HepG2 (cell line): ENCODE data around the gene RFC2. TPM values are rescaled to one million over a fixed set of nuclear protein-coding genes. Genes with fewer than 3 reads are reported as not detected.

ENCODE experiments used
- CHD4 ChIP-seq: fragments of 200-600 bp; sonication (generic); IDR thresholded peaks from 2 replicates; pipeline ENCODE4 v1.7.0; 2017; ENCODE audit warnings: mild to moderate bottlenecking, low read length, borderline replicate concordance
- CSRNP2 ChIP-seq: sonication (generic); formaldehyde crosslinking; conservative IDR thresholded peaks from 2 replicates; pipeline ENCODE4 v1.8.0; 2022; ENCODE audit warnings: low read depth, missing genetic modification reagents
- HMGXB3 ChIP-seq: sonication (generic); formaldehyde crosslinking; IDR thresholded peaks from 2 replicates; pipeline ENCODE4 v1.4.0; 2020; ENCODE audit warnings: missing genetic modification reagents, borderline replicate concordance
- IKZF5 ChIP-seq: IDR thresholded peaks from 2 replicates; pipeline ENCODE4 v1.6.1; 2018; ENCODE audit warnings: missing genetic modification reagents, mild to moderate bottlenecking, missing compliant biosample characterization
- KLF11 ChIP-seq: IDR thresholded peaks from 2 replicates; pipeline ENCODE4 v1.6.1; 2016; ENCODE audit warnings: missing compliant biosample characterization
- SNAPC2 ChIP-seq: sonication (generic); formaldehyde crosslinking; IDR thresholded peaks from 2 replicates; pipeline ENCODE4 v1.8.1; 2022; ENCODE audit warnings: mild to moderate bottlenecking, missing genetic modification reagents
- SOX13 ChIP-seq, 3 experiments: fragments of 450-650 bp in 1 of 3; sonication (generic) in 1 of 3; formaldehyde crosslinking in 1 of 3; IDR thresholded peaks in 2 of 3; conservative IDR thresholded peaks in 1 of 3; 2 replicates each; pipeline versions ENCODE4 v1.5.0 to v1.6.1; 2016 to 2020; ENCODE audit warnings: antibody characterized with exemption in 1 of 3, mild to moderate bottlenecking in 1 of 3, missing compliant biosample characterization in 1 of 3, missing genetic modification reagents in 1 of 3, moderate library complexity in 1 of 3
- SOX6 ChIP-seq, 2 experiments: fragments of 450-650 bp in 1 of 2; sonication (generic) in 1 of 2; formaldehyde crosslinking in 1 of 2; IDR thresholded peaks; 2 replicates each; pipeline versions ENCODE4 v1.4.0 to v1.6.1; 2017 to 2020; ENCODE audit warnings: antibody characterized with exemption in 1 of 2, mild to moderate bottlenecking in 1 of 2, missing genetic modification reagents in 1 of 2
- TFDP1 ChIP-seq: IDR thresholded peaks from 2 replicates; pipeline ENCODE4 v1.6.1; 2016; ENCODE audit warnings: missing compliant biosample characterization, missing genetic modification reagents, borderline replicate concordance
- ZNF292 ChIP-seq: sonication (generic); formaldehyde crosslinking; IDR thresholded peaks from 2 replicates; pipeline ENCODE4 v1.8.1; 2022; ENCODE audit warnings: mild to moderate bottlenecking, low read depth, missing genetic modification reagents, borderline replicate concordance
- ZNF543 ChIP-seq: sonication (generic); formaldehyde crosslinking; IDR thresholded peaks from 2 replicates; pipeline ENCODE4 v1.4.0; 2020; ENCODE audit warnings: mild to moderate bottlenecking, missing genetic modification reagents
- ZNF572 ChIP-seq: sonication (generic); formaldehyde crosslinking; IDR thresholded peaks from 2 replicates; pipeline ENCODE4 v1.5.1; 2020; ENCODE audit warnings: mild to moderate bottlenecking, missing genetic modification reagents
- ZNF609 ChIP-seq: sonication (generic); formaldehyde crosslinking; IDR thresholded peaks from 2 replicates; pipeline ENCODE4 v1.4.0; 2020; ENCODE audit warnings: mild to moderate bottlenecking, missing genetic modification reagents, borderline replicate concordance
- polyA plus RNA-seq, 8 experiments: library from polyadenylated mRNA; depleted of rRNA in 3 of 8; stranded (reverse) in 7 of 8; unstranded in 1 of 8; fragments of >200 nt; fragmentation: Illumina TruSeq in 4 of 8; extraction: Trizol in 4 of 8; gene quantifications; 2 replicates each; pipeline versions ENCODE4 v1.2.1 to v1.2.3, GENCODE V29; 2011 to 2016; ENCODE audit warnings: low read depth in 4 of 8, missing spikeins in 1 of 8, mixed read lengths in 1 of 8; ENCODE audit not compliant: insufficient read depth in 1 of 8
- total RNA-seq, 5 experiments: library from RNA; depleted of rRNA; stranded (reverse); fragments of >200 nt; fragmentation: Illumina TruSeq; extraction: Trizol; gene quantifications; 2 replicates each; pipeline ENCODE4 v1.2.3, GENCODE V29; 2016; ENCODE audit warnings: low read depth in 1 of 5

Gene RFC2
- total and polyA plus RNA-seq, 2 of the 13 experiments (the other 11 are each of a cell fraction or from before 2014, with no cell fraction given): 14.6 to 43.5 TPM

- TF ChIP-seq KLF11 (CRISPR knock-in tag): peak; percentile 23; the same call in 1 of the 2 replicates
- TF ChIP-seq ZNF609: peak; percentile 48; the same call in 1 of the 2 replicates
- no peak for TF ChIP-seq SNAPC2 (CRISPR knock-in tag)
- TF ChIP-seq TFDP1 (CRISPR knock-in tag): peak; percentile 43; the same call in 1 of the 2 replicates
- peak; percentile 75 for TF ChIP-seq IKZF5 (CRISPR knock-in tag)
- 0 out of 2 replicates have a peak, but pooled peaks have one; percentile 20 for TF ChIP-seq ZNF543
- no peak for TF ChIP-seq SOX13 (IDR thresholded peaks at IDR 0.05)
- peak in 1 of 2 experiments; percentile 58; a peak in 1 of 4 replicates for TF ChIP-seq SOX13 (CRISPR knock-in tag; conservative IDR thresholded peaks at IDR 0.05 in 1 of 2, IDR thresholded peaks at IDR 0.05 in 1 of 2)
- no peak for TF ChIP-seq SOX6 (IDR thresholded peaks at IDR 0.05)
- TF ChIP-seq SOX6 (CRISPR knock-in tag; IDR thresholded peaks at IDR 0.05): peak; percentile 86
- no peak for TF ChIP-seq CSRNP2 (CRISPR knock-in tag)
- no peak for TF ChIP-seq HMGXB3 (CRISPR knock-in tag)
- no peak for TF ChIP-seq CHD4
- no peak for TF ChIP-seq ZNF572 (CRISPR knock-in tag)
- peak; percentile 37; the same call in 1 of the 2 replicates for TF ChIP-seq ZNF292 (CRISPR knock-in tag)
These were observed 38.8 kb upstream of the RFC2 start (continued) for GRCh38 chr7:74292757-74293576.
